Smooth muscle cell (in vitro differentiated cells): ENCODE measurements around the gene FAM240A. TPM values are rescaled to one million over a fixed set of nuclear protein-coding genes. Genes with fewer than 3 reads are reported as not detected.

Experiments used
- DNase-seq: peaks from one replicate; lab custom pipeline; 2025; ENCODE audit not compliant: unreplicated experiment; lab: John Stamatoyannopoulos, UW
- H2AFZ ChIP-seq: fragments of 200-600 bp; sonication (generic); 2 replicates; pipeline ENCODE4 v1.6.0; 2016; ENCODE audit warnings: antibody characterized with exemption, low read depth, mild to moderate bottlenecking
- H3F3A ChIP-seq: fragments of 200-600 bp; sonication (generic); 2 replicates; pipeline ENCODE4 v1.6.0; 2017; ENCODE audit warnings: antibody characterized with exemption, low read depth
- H3K27ac ChIP-seq: fragments of 200-600 bp; sonication (generic); 2 replicates; pipeline ENCODE4 v1.5.1; 2016; ENCODE audit warnings: low read depth, mild to moderate bottlenecking
- H3K27me3 ChIP-seq: fragments of 200-600 bp; sonication (generic); 2 replicates; pipeline ENCODE4 v1.6.1; 2016; ENCODE audit warnings: low read depth, mild to moderate bottlenecking
- H3K36me3 ChIP-seq: fragments of 200-600 bp; sonication (generic); 2 replicates; pipeline ENCODE4 v1.5.1; 2016; ENCODE audit warnings: low read depth
- H3K4me1 ChIP-seq: fragments of 200-600 bp; sonication (generic); 2 replicates; pipeline ENCODE4 v1.5.1; 2016; ENCODE audit warnings: low read depth
- H3K4me2 ChIP-seq: fragments of 200-600 bp; sonication (generic); 2 replicates; pipeline ENCODE4 v1.6.0; 2016; ENCODE audit warnings: mild to moderate bottlenecking
- H3K4me3 ChIP-seq: fragments of 200-600 bp; sonication (generic); 2 replicates; pipeline ENCODE4 v1.5.1; 2016; ENCODE audit warnings: mild to moderate bottlenecking
- H3K79me2 ChIP-seq: fragments of 200-600 bp; sonication (generic); 2 replicates; pipeline ENCODE4 v1.6.0; 2016; ENCODE audit warnings: low read depth, mild to moderate bottlenecking
- H3K9ac ChIP-seq: fragments of 200-600 bp; sonication (generic); 2 replicates; pipeline ENCODE4 v1.6.0; 2016; ENCODE audit warnings: low read depth
- H3K9me3 ChIP-seq: fragments of 200-600 bp; sonication (generic); replicated peaks from 2 replicates; pipeline ENCODE4 v1.5.1; 2016; ENCODE audit warnings: low read depth
- H4K20me1 ChIP-seq: fragments of 200-600 bp; sonication (generic); 2 replicates; pipeline ENCODE4 v1.6.0; 2016; ENCODE audit warnings: low read depth
- CTCF ChIP-seq: fragments of 200-600 bp; sonication (generic); IDR thresholded peaks from 2 replicates; pipeline ENCODE4 v1.5.1; 2017; ENCODE audit warnings: borderline replicate concordance, mild to moderate bottlenecking, antibody characterized with exemption; ENCODE audit not compliant: insufficient read depth, poor library complexity, severe bottlenecking
- WGBS: methylation state at CpG from one replicate; pipeline ENCODE4 v1.1.7; 2016; ENCODE audit warnings: low lambda C conversion rate; 5-methylcytosine and 5-hydroxymethylcytosine counted together
- polyA plus RNA-seq: library from polyadenylated mRNA; unstranded; fragments of >200 nt; fragmentation: Nextera tagmentation; extraction: Ambion mirVana; gene quantifications from 2 replicates; pipeline ENCODE4 v1.2.1, GENCODE V29; 2016
- total RNA-seq: library from RNA; depleted of rRNA; stranded (reverse); fragments of >200 nt; gene quantifications from 2 replicates; pipeline ENCODE4 v1.2.3, GENCODE V29; 2014

FAM240A gene
- total and polyA plus RNA-seq, 2 experiments from 2014 or later, result not detected

DNA sequence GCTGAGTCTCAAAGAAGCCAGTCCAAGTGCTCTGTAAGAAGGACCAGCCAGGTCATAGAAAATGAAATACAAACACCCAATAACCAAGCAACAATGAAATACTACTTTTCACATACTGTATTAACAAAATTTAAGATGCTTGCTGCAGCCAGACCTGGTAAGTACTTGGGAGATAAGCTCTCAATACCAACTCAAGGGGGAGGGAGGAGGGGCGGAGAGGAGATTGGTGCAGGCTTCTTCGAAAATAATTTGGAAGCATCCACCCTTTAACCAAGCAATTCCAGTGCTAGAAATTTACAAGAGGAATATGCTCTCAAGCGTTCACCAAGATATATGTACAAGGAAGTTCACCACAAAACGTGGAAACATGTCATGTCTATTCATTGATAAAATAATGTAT is 38.6 kb upstream of the FAM240A start:
- Histone ChIP-seq H3K9ac (no peak overlapping the region), H3K27ac (no peak overlapping the region), H3K9me3 (no peaks in the 10 kb centered on the region), H3K4me3 (no peak overlapping the region), H3K36me3 (no peaks in the 10 kb centered on the region), H2AFZ (no peak overlapping the region), H3K27me3 (peaks cover 29% of the 10 kb centered on the region), H3K4me2 (no peak overlapping the region), H3K79me2 (no peaks in the 10 kb centered on the region), H3F3A (no peaks in the 10 kb centered on the region), H3K4me1 (peaks cover 18% of the 10 kb centered on the region), H4K20me1 (no peaks in the 10 kb centered on the region)
- DNase-seq, result no peak
- TF ChIP-seq CTCF, result no peak
- 27% methylated on average over 4 of the region's 4 CpGs for WGBS

- 51% methylated on average over 2 of the region's 2 CpGs for WGBS
- Histone ChIP-seq H3K27me3 (peaks cover 35% of the 10 kb centered on the region), H3K27ac (no peak overlapping the region), H3K79me2 (no peaks in the 10 kb centered on the region), H3K36me3 (no peaks in the 10 kb centered on the region), H3K4me2 (no peak overlapping the region), H3K4me3 (no peak overlapping the region), H2AFZ (no peak overlapping the region), H3K9ac (no peak overlapping the region), H4K20me1 (no peaks in the 10 kb centered on the region), H3F3A (no peaks in the 10 kb centered on the region), H3K9me3 (no peaks in the 10 kb centered on the region), H3K4me1 (peaks cover 18% of the 10 kb centered on the region)
- no peak for DNase-seq
- no peak for TF ChIP-seq CTCF
These were observed 38.1 kb upstream of the FAM240A start for GRCh38 chr3:46574243-46574646.

DNA sequence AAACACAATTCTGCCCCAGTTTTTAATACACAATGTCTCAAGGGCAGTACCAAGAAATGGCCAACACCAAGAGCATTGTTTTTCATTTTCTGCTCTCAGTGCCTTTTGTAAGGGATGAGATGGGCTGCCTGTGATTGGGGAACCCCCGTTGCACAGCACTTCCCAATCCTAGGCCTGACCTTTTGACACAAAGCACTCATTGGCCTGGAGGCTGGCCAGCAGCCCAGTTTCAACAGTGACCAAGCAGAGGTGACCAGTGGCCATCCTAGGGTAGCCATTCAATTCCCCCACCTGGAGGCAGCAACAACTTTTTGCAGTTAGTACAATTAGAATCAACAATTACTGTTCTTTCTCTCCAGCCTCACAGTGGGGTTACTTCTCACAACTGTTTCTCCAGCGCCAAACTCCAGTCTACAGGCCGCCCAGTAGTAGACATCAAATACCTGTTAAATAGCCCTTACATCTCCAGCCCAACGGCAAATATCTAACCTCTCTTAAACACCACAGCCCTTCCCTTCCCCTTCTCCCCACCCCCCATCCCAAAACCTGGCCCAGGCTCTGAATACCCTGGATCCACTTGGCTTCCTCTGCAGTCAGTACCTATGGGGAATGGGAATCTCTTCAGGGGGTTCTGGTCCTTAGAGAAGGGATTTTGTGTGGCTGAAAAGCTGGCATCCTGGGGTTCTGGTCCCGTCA is 37.3 kb upstream of the FAM240A start:
- H3K9ac ChIP-seq, result no peak overlapping the region
- TF ChIP-seq CTCF, result no peak
- no peak overlapping the region for H3K4me2 ChIP-seq
- H3K27ac ChIP-seq, result no peak overlapping the region
- H3F3A ChIP-seq, result no peaks in the 10 kb centered on the region
- H3K4me3 ChIP-seq, result no peak overlapping the region
- peaks cover 18% of the 10 kb centered on the region for H3K4me1 ChIP-seq
- no peaks in the 10 kb centered on the region for H3K36me3 ChIP-seq
- WGBS, result 52% methylated on average over 5 of the region's 5 CpGs
- no peaks in the 10 kb centered on the region for H4K20me1 ChIP-seq
- H3K79me2 ChIP-seq, result no peaks in the 10 kb centered on the region
- H3K27me3 ChIP-seq, result peaks cover 42% of the 10 kb centered on the region
- DNase-seq, result no peak
- no peaks in the 10 kb centered on the region for H3K9me3 ChIP-seq
- no peak overlapping the region for H2AFZ ChIP-seq
